ENCODE results near the gene LTBP1. TPM values are rescaled to one million over a fixed set of nuclear protein-coding genes. Genes with fewer than 3 reads are reported as not detected.
"Not testable (repeated sequence)": the region's sequence is repeated elsewhere in the genome, so short reads cannot be mapped to it uniquely, and the experiment has no call there.

Gene LTBP1
- total RNA-seq, 2 experiments from 2014 or later: 0.06 TPM; not detected in 1

DNA sequence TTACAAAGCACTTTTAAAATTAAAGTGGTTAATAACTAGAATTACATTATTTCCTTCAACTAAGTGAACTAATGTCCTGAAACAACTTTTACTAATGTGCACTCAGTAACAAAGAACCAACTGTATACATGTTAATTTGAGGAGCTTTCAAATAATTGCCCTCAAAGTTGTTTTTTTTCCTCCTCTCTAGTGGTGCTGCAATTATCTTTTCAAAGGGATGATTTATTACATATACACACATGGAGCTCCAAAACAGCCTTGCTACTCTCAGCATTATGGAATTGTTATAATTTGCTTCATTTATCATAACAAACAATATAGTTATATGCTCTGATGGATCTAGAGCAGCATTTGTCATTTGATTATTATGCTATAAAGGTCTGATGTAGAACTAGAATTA is 283.4 kb downstream of the LTBP1 start:
- no peak overlapping the region for H3K27ac ChIP-seq (ENCODE audit: low read depth in 1 of 2, low read length in 2 of 2)
- ChIA-PET POLR2A (no interaction called here), CTCF (no interaction called here)
- TF ChIP-seq, protein P1, sequence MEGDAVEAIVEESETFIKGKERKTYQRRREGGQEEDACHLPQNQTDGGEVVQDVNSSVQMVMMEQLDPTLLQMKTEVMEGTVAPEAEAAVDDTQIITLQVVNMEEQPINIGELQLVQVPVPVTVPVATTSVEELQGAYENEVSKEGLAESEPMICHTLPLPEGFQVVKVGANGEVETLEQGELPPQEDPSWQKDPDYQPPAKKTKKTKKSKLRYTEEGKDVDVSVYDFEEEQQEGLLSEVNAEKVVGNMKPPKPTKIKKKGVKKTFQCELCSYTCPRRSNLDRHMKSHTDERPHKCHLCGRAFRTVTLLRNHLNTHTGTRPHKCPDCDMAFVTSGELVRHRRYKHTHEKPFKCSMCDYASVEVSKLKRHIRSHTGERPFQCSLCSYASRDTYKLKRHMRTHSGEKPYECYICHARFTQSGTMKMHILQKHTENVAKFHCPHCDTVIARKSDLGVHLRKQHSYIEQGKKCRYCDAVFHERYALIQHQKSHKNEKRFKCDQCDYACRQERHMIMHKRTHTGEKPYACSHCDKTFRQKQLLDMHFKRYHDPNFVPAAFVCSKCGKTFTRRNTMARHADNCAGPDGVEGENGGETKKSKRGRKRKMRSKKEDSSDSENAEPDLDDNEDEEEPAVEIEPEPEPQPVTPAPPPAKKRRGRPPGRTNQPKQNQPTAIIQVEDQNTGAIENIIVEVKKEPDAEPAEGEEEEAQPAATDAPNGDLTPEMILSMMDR (IDR thresholded peaks at IDR 0.05): no peak
- H3K9me3 ChIP-seq (ENCODE audit: control insufficient read depth in 1 of 2, insufficient read depth in 1 of 2, low read length in 2 of 2): no peaks in the 10 kb centered on the region
- DNase-seq (no peak), ATAC-seq (ENCODE audit: poor library complexity) (no peak)
- Mint-ChIP-seq H3K4me1 (ENCODE audit: low read depth) (no peaks in the 10 kb centered on the region), H3K4me3 (no peak overlapping the region), H3K36me3 (ENCODE audit: low read depth) (no peaks in the 10 kb centered on the region), H3K27ac (no peak overlapping the region), H3K9me3 (no peaks in the 10 kb centered on the region), H3K27me3 (peaks cover 7% of the 10 kb centered on the region)
- no peaks in the 10 kb centered on the region for H3K4me1 ChIP-seq (ENCODE audit: insufficient read depth, low read length)
- no peaks in the 10 kb centered on the region for H3K36me3 ChIP-seq (ENCODE audit: insufficient read depth, low read length)
- no peak overlapping the region for H3K4me3 ChIP-seq (ENCODE audit: low read length)
- H3K27me3 ChIP-seq (ENCODE audit: control insufficient read depth in 1 of 2, insufficient read depth in 2 of 2, low read length in 2 of 2): no peaks in the 10 kb centered on the region
- intact Hi-C loops (cut with DNase I, micrococcal nuclease): no loop called here

DNA sequence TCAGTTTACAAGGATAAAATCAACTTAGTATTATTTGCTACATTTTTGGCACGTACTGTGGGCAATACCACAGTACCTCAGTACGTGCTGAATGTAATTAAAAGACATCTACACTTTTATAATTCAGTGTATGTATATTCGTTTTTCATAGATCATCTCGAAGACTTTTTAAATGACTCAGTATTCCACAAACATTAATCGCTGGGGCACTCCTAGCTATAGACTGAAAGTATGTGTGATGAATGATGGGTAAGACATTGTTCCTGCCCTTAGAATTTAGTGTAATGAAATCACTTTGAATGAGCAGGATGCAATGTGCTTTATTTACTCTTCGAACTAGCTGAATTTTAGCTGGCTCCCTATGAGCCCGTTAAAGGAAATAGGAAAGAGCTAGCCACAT is 284.1 kb downstream of the LTBP1 start:
- Mint-ChIP-seq H3K36me3 (ENCODE audit: low read depth) (no peaks in the 10 kb centered on the region), H3K27me3 (peaks cover 7% of the 10 kb centered on the region), H3K4me1 (ENCODE audit: low read depth) (no peaks in the 10 kb centered on the region), H3K4me3 (no peak overlapping the region), H3K27ac (no peak overlapping the region), H3K9me3 (no peaks in the 10 kb centered on the region)
- no peak for DNase-seq
- ChIA-PET CTCF (interaction anchor here (0.5 kb wide), 1 partner anchor 1081 kb away, joined by 5 read pairs; no protein-coding TSS in a partner anchor), POLR2A (no interaction called here)
- Histone ChIP-seq H3K4me3 (ENCODE audit: low read length) (no peak overlapping the region), H3K9me3 (ENCODE audit: control insufficient read depth in 1 of 2, insufficient read depth in 1 of 2, low read length in 2 of 2) (no peaks in the 10 kb centered on the region), H3K4me1 (ENCODE audit: insufficient read depth, low read length) (no peaks in the 10 kb centered on the region), H3K27me3 (ENCODE audit: control insufficient read depth in 1 of 2, insufficient read depth in 2 of 2, low read length in 2 of 2) (no peaks in the 10 kb centered on the region), H3K27ac (ENCODE audit: low read depth in 1 of 2, low read length in 2 of 2) (no peak overlapping the region), H3K36me3 (ENCODE audit: insufficient read depth, low read length) (no peaks in the 10 kb centered on the region)
- no peak for ATAC-seq (ENCODE audit: poor library complexity)
- intact Hi-C loops (cut with DNase I, micrococcal nuclease): no loop called here
- TF ChIP-seq, protein P1 (IDR thresholded peaks at IDR 0.05): no peak

DNA sequence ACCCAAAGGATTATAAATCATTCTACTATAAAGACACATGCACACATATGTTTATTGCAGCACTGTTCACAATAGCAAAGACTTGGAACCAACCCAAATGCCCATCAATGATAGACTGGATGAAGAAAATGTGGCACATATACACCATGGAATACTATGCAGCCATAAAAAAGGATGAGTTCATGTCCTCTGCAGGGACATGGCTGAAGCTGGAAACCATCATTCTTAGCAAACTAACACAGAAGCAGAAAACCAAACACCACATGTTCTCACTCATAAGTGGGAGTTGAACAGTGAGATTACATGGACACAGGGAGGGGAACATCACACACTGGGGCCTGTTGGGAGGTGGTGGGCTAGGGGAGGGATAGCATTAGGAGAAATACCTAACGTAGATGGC is 288.8 kb downstream of the LTBP1 start:
- ATAC-seq (ENCODE audit: poor library complexity); H3K27me3 ChIP-seq (ENCODE audit: control insufficient read depth in 1 of 2, insufficient read depth in 2 of 2, low read length in 2 of 2); H3K4me1 Mint-ChIP-seq (ENCODE audit: low read depth); intact Hi-C loops (cut with DNase I, micrococcal nuclease); H3K36me3 Mint-ChIP-seq (ENCODE audit: low read depth); H3K4me3 Mint-ChIP-seq; H3K9me3 Mint-ChIP-seq; H3K27ac Mint-ChIP-seq; POLR2A ChIA-PET; DNase-seq; H3K27me3 Mint-ChIP-seq; H3K4me3 ChIP-seq (ENCODE audit: low read length); CTCF ChIA-PET; H3K9me3 ChIP-seq (ENCODE audit: control insufficient read depth in 1 of 2, insufficient read depth in 1 of 2, low read length in 2 of 2); H3K27ac ChIP-seq (ENCODE audit: low read depth in 1 of 2, low read length in 2 of 2); H3K4me1 ChIP-seq (ENCODE audit: insufficient read depth, low read length); H3K36me3 ChIP-seq (ENCODE audit: insufficient read depth, low read length): not testable (repeated sequence)
